OCI-LY7 (cell line): ENCODE data around the gene TMEM218. TPM values are rescaled to one million over a fixed set of nuclear protein-coding genes. Genes with fewer than 3 reads are reported as not detected.

Source experiments
- BruUV-seq: library from RNA; stranded (reverse); fragments of 400-500 nt; replicated peaks from 2 replicates; lab custom pipeline; 2021; lab: Mats Ljungman, UMichigan
- CTCF ChIA-PET: fragments of 300-600 bp; sonication (Branson Sonifier 250); formaldehyde crosslinking; loops from one replicate; lab custom pipeline; 2022; ENCODE audit warnings: antibody characterized with exemption; ENCODE audit not compliant: unreplicated experiment; lab: Charles Lee
- POLR2A ChIA-PET: fragments of 300-600 bp; sonication (Branson Sonifier 250); formaldehyde crosslinking; loops from one replicate; lab custom pipeline; 2022; ENCODE audit warnings: antibody characterized with exemption; lab: Charles Lee
- DNase-seq: peaks from one replicate; pipeline ENCODE4 v3.0.0-alpha.2; 2015; ENCODE audit warnings: low spot score
- H2AFZ ChIP-seq: fragments of 200-600 bp; sonication (generic), shearing (Covaris generic); 2 replicates; pipeline ENCODE4 v1.6.1; 2014; ENCODE audit warnings: mild to moderate bottlenecking, antibody characterized with exemption, low read length, moderate library complexity
- H3K27ac ChIP-seq: fragments of 200-600 bp; sonication (generic); 2 replicates; pipeline ENCODE4 v1.5.1; 2014; ENCODE audit warnings: mixed run types, low read depth, mild to moderate bottlenecking, moderate library complexity, low read length, inconsistent platforms; ENCODE audit not compliant: poor library complexity, severe bottlenecking
- H3K36me3 ChIP-seq: fragments of 200-600 bp; sonication (generic); 2 replicates; pipeline ENCODE4 v1.6.1; 2014; ENCODE audit warnings: mild to moderate bottlenecking, antibody characterized with exemption, low read length, moderate library complexity, mixed read lengths; ENCODE audit not compliant: insufficient read depth
- H3K4me1 ChIP-seq: fragments of 200-600 bp; sonication (generic); 2 replicates; pipeline ENCODE4 v1.5.1; 2014; ENCODE audit warnings: mild to moderate bottlenecking, low read length; ENCODE audit not compliant: insufficient read depth, poor library complexity, severe bottlenecking
- H3K4me2 ChIP-seq: fragments of 200-600 bp; sonication (generic); 2 replicates; pipeline ENCODE4 v1.6.1; 2014; ENCODE audit warnings: mild to moderate bottlenecking, low read length
- H3K4me3 ChIP-seq: fragments of 200-600 bp; sonication (generic); 2 replicates; pipeline ENCODE4 v1.5.1; 2014; ENCODE audit warnings: mild to moderate bottlenecking, low read depth, low read length; ENCODE audit not compliant: poor library complexity, severe bottlenecking
- H3K79me2 ChIP-seq: fragments of 200-600 bp; sonication (generic); 2 replicates; pipeline ENCODE4 v1.6.1; 2016; ENCODE audit warnings: low read depth, mild to moderate bottlenecking, low read length, moderate library complexity, mixed read lengths; ENCODE audit not compliant: insufficient read depth
- H3K9me2 ChIP-seq: fragments of 200-600 bp; sonication (generic); 2 replicates; pipeline ENCODE4 v1.6.1; 2016; ENCODE audit warnings: mild to moderate bottlenecking, low read length, mixed read lengths; ENCODE audit not compliant: insufficient read depth
- H3K9me3 ChIP-seq: fragments of 200-600 bp; sonication (generic); 2 replicates; pipeline ENCODE4 v1.6.1; 2014; ENCODE audit warnings: mild to moderate bottlenecking, mixed run types, low read length, mixed read lengths
- H4K20me1 ChIP-seq: fragments of 200-600 bp; sonication (generic); 2 replicates; pipeline ENCODE4 v1.6.1; 2014; ENCODE audit warnings: mild to moderate bottlenecking, antibody characterized with exemption, low read length, moderate library complexity, mixed read lengths; ENCODE audit not compliant: insufficient read depth
- EZH2phosphoT487 ChIP-seq: fragments of 200-600 bp; sonication (generic); IDR thresholded peaks from 2 replicates; pipeline ENCODE4 v1.6.1; 2018; ENCODE audit warnings: low read depth, borderline replicate concordance, mild to moderate bottlenecking, mixed run types, antibody characterized with exemption, low read length, moderate library complexity, mixed read lengths
- intact Hi-C: fragments of 100-400 bp; cut with micrococcal nuclease; formaldehyde crosslinking; loops from one replicate; pipeline ENCODE4 v1.10.0; 2022; ENCODE audit not compliant: unreplicated experiment
- total RNA-seq, 2 experiments: library from RNA; depleted of rRNA in 1 of 2; stranded (reverse); fragments of >200 nt in 1 of 2; shearing (Covaris generic) in 1 of 2; gene quantifications; 2 replicates each; pipeline ENCODE4 v1.2.3, GENCODE V29; 2014 to 2022
- TF ChIP-seq, protein P1 (sequence below): fragments of 200-600 bp; sonication (generic); conservative IDR thresholded peaks from 2 replicates; pipeline ENCODE4 v1.5.1; 2014; ENCODE audit warnings: mild to moderate bottlenecking, antibody characterized with exemption, low read length, moderate library complexity, mixed read lengths

Gene TMEM218
- total RNA-seq, 2 experiments from 2014 or later = 24.4 to 28.1 TPM

DNA sequence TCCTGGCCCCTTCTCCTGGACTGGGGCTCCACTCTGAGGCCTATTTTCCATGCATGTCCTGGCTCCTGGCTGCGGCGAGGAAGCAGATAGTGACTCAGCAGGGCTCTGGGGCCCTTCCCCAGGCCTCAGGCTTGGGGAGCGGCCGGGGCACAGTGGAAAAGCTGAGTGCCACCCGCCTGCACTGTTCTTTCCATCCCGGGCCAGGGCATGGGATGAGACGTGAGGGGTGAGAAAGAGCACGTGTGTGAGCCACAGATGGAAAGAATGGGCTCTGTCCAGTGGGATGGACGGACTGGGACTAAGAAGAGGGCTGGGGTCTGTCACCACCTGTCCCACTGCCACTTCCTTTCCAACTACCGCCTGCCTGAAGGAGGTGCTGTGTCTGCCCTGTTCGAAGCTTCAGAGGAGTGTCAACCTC lies 35.5 kb downstream of the TMEM218 start:
- Histone ChIP-seq H2AFZ (no peak overlapping the region), H3K36me3 (no peaks in the 10 kb centered on the region), H3K27ac (no peak overlapping the region), H3K4me2 (no peak overlapping the region), H3K9me2 (no peaks in the 10 kb centered on the region), H3K9me3 (no peaks in the 10 kb centered on the region), H4K20me1 (no peaks in the 10 kb centered on the region), H3K4me1 (peaks cover 34% of the 10 kb centered on the region), H3K4me3 (no peak overlapping the region), H3K79me2 (no peaks in the 10 kb centered on the region)
- ChIA-PET POLR2A (interaction anchor here (0.5 kb wide), 1 partner anchor 468 kb away, joined by 5 read pairs; no protein-coding TSS in a partner anchor), CTCF (interaction anchor here (1.2 kb wide), 1 partner anchor 15 kb away, joined by 3 read pairs; no protein-coding TSS in a partner anchor)
- TF ChIP-seq, protein P1, sequence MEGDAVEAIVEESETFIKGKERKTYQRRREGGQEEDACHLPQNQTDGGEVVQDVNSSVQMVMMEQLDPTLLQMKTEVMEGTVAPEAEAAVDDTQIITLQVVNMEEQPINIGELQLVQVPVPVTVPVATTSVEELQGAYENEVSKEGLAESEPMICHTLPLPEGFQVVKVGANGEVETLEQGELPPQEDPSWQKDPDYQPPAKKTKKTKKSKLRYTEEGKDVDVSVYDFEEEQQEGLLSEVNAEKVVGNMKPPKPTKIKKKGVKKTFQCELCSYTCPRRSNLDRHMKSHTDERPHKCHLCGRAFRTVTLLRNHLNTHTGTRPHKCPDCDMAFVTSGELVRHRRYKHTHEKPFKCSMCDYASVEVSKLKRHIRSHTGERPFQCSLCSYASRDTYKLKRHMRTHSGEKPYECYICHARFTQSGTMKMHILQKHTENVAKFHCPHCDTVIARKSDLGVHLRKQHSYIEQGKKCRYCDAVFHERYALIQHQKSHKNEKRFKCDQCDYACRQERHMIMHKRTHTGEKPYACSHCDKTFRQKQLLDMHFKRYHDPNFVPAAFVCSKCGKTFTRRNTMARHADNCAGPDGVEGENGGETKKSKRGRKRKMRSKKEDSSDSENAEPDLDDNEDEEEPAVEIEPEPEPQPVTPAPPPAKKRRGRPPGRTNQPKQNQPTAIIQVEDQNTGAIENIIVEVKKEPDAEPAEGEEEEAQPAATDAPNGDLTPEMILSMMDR = peak; percentile 48
- TF ChIP-seq EZH2phosphoT487 = no peak
- DNase-seq = no peak
- no TSS peak for BruUV-seq
- intact Hi-C loops = no loop called here

GRCh38 chr11:125075242-125075625 lies 36.2 kb downstream of the TMEM218 start:
- intact Hi-C loops = no loop called here
- TF ChIP-seq, protein P1 = no peak
- no peak for TF ChIP-seq EZH2phosphoT487
- POLR2A ChIA-PET = no interaction called here
- no peak for DNase-seq
- H3K27ac ChIP-seq = no peak overlapping the region
- H3K9me3 ChIP-seq = no peaks in the 10 kb centered on the region
- no peak overlapping the region for H3K4me3 ChIP-seq
- H2AFZ ChIP-seq = no peak overlapping the region
- H3K4me1 ChIP-seq = peaks cover 41% of the 10 kb centered on the region
- no peaks in the 10 kb centered on the region for H3K9me2 ChIP-seq
- H3K79me2 ChIP-seq = no peaks in the 10 kb centered on the region
- BruUV-seq = no TSS peak
- CTCF ChIA-PET = interaction anchor here (1.2 kb wide), 1 partner anchor 16 kb away, joined by 3 read pairs; no protein-coding TSS in a partner anchor
- no peaks in the 10 kb centered on the region for H4K20me1 ChIP-seq
- no peaks in the 10 kb centered on the region for H3K36me3 ChIP-seq
- H3K4me2 ChIP-seq = no peak overlapping the region

DNA sequence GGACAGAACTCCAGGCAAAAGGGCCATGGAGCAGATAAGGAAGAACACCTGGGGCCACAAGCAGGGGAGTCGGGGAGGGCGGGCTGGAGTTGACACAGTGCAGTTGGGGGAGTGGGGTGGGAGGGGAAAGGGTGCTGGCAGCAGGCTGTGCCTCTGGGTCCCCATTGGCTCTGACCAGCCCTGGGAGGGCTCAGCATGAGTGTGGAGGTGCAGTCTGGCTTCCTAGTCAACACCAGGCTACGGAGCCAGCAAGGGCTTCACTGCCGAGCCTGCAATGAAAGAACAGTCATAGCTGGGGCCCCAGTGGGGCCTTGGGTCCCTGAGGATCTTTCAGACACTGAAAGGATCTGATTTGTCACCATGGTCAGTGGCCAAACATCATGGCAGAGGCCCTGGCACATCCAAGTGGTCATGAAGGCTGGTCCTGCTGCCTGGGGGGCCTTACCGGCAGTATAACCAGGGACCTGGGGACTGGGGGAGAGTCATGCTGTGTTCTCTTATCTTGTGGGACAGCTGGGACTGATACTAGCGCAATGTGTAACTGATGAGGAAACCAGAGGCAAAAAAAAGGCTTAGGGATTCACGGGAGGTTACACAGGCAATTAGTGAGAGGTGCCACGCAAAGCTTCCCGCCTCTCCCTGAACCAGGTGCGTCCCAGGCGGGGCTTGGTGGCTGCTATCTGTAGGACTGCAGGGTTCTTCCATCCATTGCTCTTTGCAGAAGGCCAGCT lies 36.8 kb downstream of the TMEM218 start:
- intact Hi-C loops = loop anchor here (5.0 kb wide), 1 partner anchor 38 kb away; the partner anchor contains the start of gene TMEM218
- no peaks in the 10 kb centered on the region for H4K20me1 ChIP-seq
- no peak for DNase-seq
- H3K9me3 ChIP-seq = no peaks in the 10 kb centered on the region
- no peak overlapping the region for H3K27ac ChIP-seq
- no peak overlapping the region for H3K4me2 ChIP-seq
- TF ChIP-seq, protein P1 = no peak
- TF ChIP-seq EZH2phosphoT487 = no peak
- no peaks in the 10 kb centered on the region for H3K9me2 ChIP-seq
- no peaks in the 10 kb centered on the region for H3K79me2 ChIP-seq
- BruUV-seq = no TSS peak
- ChIA-PET POLR2A (no interaction called here), CTCF (interaction anchor here (1.2 kb wide), 1 partner anchor 16 kb away, joined by 3 read pairs; no protein-coding TSS in a partner anchor)
- H3K4me3 ChIP-seq = no peak overlapping the region
- H3K4me1 ChIP-seq = peaks cover 45% of the 10 kb centered on the region
- H2AFZ ChIP-seq = no peak overlapping the region
- no peaks in the 10 kb centered on the region for H3K36me3 ChIP-seq
